ENCODE measurements around the gene CLASRP. TPM values are rescaled to one million over a fixed set of nuclear protein-coding genes. Genes with fewer than 3 reads are reported as not detected.

Gene CLASRP
- total RNA-seq, 1 donor from 2014 or later = 11.0 TPM

DNA sequence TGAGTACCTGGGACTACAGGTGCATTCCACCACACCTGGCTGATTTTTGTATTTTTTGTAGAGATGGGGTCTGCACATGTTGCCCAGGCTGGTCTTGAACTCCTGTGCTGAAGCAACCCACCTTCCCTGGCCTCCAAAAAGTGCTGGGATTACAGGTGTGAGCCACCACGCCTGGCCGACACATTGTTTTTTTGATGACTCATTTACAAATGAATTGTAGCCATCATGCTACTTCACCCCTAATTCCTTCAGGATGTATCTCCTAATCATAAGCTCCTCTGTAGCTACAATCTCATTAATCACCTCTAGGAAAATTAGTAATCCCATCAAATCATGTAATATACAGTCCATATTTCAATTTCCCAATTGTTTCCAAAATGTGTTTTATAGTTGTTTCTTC, 19.7 kb upstream of the CLASRP start:
- no peak for DNase-seq (ENCODE audit: low read depth, low spot score)

DNA sequence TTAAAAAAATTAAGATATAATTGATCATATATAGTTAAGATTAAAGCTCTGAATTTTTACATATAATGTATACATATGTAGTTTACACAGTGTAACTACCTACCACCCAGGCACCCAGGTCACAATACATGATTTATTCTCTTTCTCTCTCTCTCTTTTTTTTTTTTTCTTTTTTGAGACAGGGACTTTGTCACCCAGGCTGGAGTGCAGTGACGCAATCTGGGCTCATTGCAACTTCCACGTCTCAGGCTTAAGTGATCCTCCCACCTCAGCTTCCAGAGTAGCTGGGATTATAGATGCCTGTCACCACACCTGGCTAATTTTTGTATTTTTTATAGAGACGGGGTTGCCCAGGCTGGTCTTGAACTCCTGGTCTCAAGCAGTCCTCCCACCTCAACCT, 18.8 kb upstream of the CLASRP start:
- no peak for DNase-seq (ENCODE audit: low read depth, low spot score)

DNA sequence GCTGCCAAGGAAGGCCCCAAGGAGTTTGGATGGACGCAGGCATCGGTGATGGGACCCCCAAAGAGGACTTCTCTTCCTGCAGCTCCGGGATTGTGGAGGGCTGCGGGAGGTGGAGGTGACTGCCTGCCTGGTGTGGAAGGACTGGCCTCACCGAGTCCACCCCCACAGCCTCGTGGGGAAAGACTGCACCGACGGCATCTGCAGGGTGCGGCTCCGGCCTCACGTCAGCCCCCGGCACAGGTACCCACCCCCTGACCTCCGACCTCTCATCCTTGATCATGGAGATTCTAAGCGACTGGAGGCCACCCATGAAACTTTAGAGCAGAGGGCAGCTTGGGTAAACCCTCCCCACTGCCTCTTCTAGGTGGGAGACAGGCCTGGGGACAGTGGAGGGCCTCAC, 16.9 kb upstream of the CLASRP start:
- no peak for DNase-seq (ENCODE audit: low read depth, low spot score)

DNA sequence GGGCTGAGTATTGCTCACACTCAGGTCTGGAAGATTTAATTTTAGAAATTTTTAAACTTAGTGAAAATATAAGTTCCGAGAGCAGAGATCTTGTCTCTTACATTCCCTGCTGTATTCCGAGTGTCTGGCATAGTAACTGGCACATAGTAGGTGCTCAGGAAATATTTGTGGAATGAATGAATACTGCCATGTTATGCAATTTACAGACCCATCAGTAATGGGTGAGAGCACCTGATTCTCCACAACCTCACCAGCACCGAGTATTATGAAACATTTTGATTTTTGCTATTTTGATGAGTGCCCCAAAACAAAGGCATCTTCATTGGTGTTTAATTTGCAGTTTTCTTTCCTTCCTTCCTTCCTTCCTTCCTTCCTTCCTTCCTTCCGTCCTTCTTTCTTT, 15.8 kb upstream of the CLASRP start:
- DNase-seq (ENCODE audit: low read depth, low spot score) = no peak

DNA sequence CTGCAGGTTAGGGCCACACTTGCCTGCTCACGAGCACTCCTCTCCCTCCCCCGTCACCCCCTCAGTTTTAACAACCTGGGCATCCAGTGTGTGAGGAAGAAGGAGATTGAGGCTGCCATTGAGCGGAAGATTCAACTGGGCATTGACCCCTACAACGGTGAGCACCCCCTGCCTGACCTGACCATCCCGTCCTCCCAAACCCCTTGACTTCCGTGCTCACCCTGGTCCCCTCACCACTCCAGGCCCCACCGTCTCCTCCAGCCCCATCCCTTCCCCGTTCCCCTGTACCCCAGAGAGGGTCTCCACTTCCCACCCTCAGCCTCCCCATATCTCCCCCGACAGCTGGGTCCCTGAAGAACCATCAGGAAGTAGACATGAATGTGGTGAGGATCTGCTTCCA, 13.6 kb upstream of the CLASRP start:
- no peak for DNase-seq (ENCODE audit: low read depth, low spot score)

DNA sequence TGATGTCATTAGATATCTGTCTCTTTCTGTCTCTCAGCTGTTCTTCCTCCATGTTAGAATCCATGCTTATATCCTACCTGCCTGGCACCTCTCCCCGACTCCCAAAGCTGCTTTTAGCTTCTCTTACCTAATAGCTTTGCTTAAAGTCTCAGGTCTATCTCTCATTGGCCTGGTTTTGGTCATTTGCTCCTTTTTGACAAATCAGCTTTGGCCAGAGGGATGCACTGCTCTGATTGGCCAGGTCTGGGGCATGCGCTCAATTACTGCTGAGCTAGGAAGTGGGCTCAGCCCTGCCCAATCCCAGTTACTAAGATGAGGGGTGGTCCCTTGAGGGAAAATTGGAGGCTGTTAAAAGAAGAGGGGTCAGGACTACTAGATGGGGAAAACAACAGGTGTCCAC, 11.5 kb upstream of the CLASRP start:
- no peak for DNase-seq (ENCODE audit: low read depth, low spot score)

DNA sequence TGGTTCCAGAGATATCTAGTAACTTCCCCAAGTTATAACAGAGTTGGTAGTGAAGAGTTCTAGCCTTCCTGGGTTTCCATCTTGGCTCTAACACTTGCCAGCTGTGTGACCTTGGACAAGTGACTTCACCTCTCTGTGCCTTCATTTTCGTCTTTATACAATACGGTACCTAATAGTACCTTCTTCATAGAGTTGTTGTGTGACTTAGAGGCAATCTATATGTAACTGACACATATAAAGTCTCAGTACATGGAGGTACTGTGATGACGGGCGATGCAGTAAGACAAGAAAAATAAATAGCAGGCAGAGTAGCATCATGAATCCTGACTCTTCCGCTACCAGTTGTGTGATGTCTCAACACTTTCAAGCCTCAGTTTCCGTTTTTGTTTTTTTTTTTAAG, 8.0 kb upstream of the CLASRP start:
- no peak for DNase-seq (ENCODE audit: low read depth, low spot score)

DNA sequence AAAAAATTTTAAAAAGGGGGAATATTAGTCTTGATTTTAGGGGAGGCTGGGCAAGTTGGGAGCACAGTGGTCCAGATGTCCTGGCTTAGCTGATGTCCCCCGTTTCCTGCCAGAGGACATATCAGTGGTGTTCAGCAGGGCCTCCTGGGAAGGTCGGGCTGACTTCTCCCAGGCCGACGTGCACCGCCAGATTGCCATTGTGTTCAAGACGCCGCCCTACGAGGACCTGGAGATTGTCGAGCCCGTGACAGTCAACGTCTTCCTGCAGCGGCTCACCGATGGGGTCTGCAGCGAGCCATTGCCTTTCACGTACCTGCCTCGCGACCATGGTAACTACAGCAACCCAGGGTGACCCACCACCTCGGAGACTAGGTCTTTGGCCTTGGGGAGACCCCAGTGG, 6.4 kb upstream of the CLASRP start:
- no peak for DNase-seq (ENCODE audit: low read depth, low spot score)

DNA sequence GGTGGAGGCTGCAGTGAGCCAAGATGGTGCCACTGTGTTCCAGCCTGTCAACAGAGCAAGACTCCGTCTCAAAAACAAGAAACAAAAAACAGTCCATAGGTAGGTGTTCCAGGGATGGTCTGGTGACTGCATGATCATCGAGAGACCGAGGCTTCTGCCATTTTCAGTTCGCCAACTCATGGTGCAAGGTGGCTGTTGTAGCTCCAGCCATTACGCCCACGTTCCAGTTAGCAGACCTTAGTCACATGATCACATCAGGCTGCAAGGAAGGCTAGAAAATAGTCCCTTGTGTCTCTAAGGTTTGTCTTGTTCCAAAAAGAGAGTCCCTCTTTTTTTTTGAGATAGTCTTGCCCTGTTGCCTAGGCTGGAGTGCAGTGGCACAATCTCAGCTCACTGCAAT, 3.1 kb upstream of the CLASRP start:
- no peak for DNase-seq (ENCODE audit: low read depth, low spot score)

DNA sequence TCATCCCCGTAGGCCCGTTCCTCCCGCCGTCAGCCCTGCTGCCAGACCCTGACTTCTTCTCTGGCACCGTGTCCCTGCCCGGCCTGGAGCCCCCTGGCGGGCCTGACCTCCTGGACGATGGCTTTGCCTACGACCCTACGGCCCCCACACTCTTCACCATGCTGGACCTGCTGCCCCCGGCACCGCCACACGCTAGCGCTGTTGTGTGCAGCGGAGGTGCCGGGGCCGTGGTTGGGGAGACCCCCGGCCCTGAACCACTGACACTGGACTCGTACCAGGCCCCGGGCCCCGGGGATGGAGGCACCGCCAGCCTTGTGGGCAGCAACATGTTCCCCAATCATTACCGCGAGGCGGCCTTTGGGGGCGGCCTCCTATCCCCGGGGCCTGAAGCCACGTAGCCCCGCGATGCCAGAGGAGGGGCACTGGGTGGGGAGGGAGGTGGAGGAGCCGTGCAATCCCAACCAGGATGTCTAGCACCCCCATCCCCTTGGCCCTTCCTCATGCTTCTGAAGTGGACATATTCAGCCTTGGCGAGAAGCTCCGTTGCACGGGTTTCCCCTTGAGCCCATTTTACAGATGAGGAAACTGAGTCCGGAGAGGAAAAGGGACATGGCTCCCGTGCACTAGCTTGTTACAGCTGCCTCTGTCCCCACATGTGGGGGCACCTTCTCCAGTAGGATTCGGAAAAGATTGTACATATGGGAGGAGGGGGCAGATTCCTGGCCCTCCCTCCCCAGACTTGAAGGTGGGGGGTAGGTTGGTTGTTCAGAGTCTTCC, 1.3 kb upstream of the CLASRP start:
- no peak for DNase-seq (ENCODE audit: low read depth, low spot score)

DNA sequence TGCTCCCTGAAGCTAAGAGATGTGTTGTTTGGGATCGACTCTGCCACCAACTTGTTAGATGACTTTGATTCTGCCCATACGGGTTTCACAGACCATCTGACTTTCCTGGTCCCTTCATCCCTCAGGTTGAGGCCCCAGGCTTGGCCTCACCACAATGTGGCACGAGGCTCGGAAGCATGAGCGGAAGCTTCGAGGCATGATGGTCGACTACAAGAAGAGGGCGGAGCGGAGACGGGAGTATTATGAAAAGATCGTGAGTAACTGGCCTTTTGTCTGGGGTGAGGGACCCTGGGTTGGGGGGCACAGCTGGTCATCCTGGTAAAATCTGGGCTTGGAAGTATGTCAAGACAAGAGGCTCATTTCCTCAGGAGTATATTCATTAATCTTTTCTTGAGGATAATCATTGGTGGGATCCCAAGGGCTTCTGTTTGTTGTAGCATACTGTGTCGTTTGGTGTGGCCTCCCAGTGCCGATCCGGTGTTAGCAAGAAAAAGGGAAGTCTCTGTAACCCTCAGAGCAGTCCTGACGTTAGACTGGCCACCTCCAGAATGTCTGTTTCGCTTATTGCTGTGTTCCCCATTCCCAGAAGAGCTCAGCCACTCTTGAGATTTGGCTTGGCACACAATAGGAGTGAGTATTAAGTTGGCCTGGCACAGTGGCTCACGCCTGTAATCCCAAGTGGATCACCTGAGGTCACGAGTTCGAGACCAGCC, 1.4 kb downstream of the CLASRP start:
- no peak for DNase-seq (ENCODE audit: low read depth, low spot score)

DNA sequence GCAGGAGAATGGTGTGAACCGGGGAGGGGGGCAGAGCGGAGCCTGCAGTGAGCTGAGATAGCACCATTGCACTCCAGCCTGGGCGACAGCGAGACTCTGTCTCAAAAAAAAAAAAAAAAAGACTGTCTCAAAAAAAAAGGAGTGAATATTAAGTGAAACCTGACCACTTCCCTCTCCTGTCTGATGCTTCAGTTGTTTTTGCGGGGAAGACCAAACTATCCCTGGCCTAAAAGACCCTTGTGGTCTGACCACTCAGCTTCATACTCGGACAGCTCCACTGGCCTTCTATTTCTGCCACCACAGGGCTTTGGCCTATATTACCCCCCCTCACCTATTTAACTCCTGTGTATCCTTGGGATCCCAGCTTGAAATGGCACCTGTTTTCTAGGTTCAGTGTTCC, 2.3 kb downstream of the CLASRP start:
- DNase-seq (ENCODE audit: low read depth, low spot score) = no peak

DNA sequence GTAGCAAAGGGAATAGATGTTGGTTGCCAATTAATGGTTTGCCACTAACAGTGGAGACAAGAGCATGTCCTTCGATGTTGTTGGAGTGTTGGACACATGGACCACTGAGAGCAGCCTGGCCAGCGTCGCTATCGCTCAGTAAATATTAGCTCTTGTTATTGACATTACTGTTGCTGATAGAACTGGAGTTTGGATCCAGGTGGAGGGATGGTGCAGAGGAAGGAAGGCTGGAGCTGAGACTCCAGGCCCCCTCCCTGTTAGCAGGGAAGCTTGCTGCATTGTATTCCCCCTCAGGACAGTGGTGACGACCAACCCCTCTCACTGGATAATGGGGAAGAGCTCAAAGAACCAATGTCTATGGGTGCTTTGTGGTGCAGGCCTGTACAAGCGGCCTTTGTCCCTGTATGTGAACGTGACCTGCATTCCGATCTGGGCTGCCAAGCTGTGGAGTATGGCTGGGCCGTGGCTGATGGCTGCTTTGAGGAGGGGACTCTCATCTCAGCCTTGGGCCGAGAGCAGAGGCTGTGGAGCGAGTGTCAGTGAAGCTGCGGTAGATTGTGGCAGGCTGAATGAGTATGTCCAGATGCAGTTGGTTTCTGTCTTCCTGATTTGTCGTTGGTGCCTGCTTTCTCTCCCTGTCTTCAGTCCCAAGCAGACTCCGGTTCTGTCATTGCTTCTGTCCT, 7.0 kb downstream of the CLASRP start:
- no peak for DNase-seq (ENCODE audit: low read depth, low spot score)

DNA sequence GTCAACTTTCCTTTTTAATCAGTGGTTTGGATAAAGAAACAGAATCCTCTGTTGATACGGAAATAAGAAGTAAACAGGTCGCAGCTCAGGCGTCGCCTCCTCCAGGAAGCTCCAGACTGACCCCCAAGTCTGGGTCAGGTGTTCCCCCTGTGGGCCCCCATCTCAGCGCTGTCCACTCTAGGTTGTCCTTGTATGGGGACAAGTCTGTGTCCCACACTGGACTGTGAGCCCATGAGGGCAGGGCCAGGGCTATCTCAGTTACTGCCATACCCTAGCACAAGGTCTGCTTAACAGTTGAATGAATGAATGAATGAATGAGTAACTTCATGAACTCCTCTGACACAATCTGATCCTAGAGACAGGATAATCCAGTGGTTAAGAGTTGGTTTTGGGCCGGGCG, 7.5 kb downstream of the CLASRP start:
- DNase-seq (ENCODE audit: low read depth, low spot score) = no peak

DNA sequence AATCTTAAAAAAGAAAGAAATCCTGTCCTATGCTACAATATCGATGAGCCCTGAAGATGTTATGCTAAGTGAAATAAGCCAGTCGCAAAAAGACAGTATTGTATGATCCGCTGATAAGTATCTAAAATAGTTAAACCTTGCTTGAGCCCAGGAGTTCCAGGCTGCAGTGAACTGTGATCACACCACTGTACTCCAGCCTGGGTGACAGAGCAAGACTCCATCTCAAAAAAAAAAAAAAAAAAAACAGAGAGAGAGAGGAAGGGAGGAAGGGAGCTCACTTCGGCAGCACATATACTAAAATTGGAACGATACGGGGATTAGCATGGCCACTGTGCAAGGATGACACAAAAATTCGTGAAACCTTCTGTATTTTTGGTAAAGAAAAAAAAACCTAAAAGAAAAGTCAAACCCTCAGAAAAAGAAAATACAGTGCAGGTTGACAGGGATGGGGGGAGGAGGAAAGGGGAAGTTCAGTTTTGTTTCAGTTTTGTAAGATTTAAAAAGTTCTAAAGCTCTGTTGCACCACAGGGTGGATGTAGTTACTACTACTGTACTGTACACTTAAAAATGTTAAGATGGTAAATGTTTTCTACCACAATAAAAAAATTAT, 8.4 kb downstream of the CLASRP start:
- no peak for DNase-seq (ENCODE audit: low read depth, low spot score)

DNA sequence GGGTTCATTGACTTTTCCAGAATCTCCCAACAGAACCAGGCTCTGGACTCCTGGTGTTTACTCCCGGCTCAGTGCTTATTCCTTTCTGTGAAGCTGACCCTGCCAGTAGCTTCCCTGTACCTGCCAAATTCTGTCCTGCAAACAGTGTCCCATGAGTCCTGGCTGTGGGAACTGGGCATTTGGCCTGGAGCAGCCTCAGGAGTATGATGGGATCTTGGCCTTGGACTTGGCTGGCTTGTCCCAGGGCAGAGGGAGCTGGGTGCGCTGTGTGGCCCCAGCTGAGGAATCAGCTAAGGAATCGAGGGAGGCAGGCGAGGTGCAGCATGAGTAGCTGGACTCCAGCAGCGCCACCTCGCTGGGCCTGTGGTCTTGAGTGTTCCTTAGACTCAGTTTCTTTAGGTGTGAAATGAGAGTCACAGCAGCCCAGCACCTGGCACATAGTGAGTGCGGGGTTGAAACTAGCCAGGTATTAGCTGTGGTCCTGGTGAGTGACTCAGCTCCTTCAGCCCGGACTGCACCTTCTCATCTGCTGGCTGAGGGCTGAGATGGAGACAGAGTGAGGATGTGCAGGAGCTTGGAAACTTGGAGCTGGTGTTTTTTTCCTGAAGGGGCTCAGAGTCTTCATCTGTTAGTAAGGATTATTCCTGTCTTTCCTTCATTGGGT, 10.4 kb downstream of the CLASRP start:
- no peak for DNase-seq (ENCODE audit: low read depth, low spot score)

DNA sequence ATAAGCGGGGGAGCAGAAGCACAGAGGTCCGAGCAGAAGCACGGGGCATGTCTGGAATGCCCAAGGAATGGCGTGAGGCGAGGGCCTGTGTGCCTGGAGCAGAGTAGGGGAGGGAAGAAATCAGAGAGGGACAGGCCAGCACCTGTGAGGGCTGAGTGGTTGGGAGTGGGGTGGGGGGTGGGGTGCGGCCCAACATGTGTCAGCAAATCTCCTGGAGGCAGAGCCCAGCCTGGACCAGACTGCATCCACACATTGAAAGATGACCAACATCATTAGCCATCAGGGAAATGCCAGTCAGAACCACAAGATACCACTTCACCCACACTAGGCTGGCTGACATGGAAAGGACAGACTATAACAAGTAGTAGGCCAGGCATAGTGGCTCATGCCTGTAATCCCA, 11.2 kb downstream of the CLASRP start:
- no peak for DNase-seq (ENCODE audit: low read depth, low spot score)

DNA sequence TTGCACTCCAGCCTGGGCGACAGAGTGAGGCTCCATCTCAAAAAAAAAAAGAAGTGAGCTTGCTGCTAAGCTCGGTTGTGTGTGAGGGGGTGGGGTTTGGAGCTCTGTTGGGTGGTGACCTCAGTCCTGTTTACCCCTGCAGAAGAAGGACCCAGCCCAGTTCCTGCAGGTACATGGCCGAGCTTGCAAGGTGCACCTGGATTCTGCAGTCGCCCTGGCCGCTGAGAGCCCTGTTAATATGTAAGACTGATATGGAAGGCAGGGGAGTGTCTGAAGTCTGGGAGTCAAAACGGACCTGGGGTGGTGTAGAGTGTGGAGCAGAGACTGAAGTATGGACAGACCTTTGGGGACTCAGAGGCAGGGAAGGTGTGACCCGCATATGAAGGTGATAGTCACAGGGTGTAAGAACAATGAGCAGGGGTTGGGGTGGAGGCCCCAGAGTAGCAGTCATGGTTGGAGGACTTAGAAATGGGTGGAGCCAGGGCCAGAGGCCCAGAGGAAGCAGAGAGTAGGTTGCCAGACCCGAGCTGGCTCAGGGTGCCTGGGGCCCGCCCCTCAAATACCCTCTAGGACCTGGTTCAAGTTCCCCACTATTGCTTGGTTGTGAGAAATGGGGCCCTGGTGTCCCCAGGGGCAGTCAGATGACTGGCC, 13.2 kb downstream of the CLASRP start:
- no peak for DNase-seq (ENCODE audit: low read depth, low spot score)

DNA sequence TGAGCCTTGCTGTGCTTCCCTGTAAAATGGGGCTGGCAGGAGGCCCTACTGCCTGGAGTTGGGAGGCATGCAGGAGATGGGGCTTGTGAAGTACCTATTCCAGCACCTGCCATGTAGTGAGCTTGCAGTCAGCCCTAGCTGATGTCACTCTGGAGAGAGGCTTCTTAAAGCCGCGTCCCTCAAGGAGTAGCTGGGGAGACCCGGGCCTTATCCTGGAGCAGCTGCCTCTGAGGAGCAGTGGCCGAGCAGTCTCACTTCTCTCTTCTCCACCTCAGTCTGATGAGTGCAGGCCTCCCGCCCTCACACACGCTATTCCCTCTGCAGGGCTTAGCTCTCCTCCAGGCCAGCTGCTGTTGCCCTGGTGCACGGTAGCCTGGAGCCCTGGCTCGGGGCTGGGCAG, 18.0 kb downstream of the CLASRP start:
- DNase-seq (ENCODE audit: low read depth, low spot score) = no peak

DNA sequence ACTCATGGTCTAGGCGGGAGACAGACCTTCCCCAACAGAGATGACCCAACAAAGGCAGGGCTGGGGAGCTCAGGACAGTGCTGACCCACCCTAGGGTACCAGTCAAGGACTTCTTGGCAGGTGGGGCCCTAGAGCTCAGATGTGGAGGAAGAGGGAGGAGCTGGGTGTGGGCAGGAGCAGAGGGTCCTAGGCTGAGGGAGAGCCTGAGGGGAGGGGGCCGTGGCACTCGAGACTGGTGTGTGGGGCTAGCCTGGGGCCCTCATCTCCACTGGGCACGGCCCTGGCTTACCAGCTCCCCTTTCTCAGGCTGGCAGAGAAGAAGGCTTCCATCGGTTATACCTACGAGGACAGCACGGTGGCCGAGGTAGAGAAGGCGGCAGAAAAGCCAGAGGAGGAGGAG, 18.6 kb downstream of the CLASRP start:
- DNase-seq (ENCODE audit: low read depth, low spot score) = no peak

DNA sequence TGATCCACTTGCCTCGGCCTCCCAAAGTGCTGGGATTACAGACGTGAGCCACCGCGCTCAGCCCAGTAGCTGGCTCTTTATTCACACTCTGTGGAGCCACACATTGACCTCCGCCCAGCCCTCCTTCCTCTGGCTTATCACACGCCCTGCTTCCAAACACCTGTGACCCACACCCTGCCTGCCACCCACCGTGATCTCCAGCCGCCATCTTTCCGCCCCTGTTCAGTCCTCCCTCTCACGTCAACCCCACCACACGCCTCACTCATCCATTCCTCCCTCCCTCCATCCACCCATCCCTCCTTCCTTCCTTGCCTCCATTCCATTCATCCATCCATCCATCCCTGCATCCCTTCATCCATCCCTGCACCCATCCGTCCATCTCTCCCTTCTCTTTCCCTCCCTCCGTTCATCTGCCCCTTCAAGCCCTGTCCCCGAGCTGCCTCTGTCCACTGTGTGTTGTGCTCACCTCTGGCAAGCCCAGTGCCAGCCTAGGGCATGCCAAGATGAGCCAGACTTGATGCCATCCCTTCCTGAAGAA, 19.8 kb downstream of the CLASRP start:
- no peak for DNase-seq (ENCODE audit: low read depth, low spot score)
